Urinary bladder (tissue), 4 donors: Measurements from ENCODE around the gene RNF141. TPM values are rescaled to one million over a fixed set of nuclear protein-coding genes. Genes with fewer than 3 reads are reported as not detected.
A peak's percentile ranks its signal among the peaks of the same experiment; 100 is the strongest.

Experiments
- DNase-seq: peaks from one replicate; pipeline ENCODE4 v3.0.0-alpha.2; 2015; ENCODE audit errors: extremely low spot score
- H3K27ac ChIP-seq: one replicate; pipeline ENCODE4 v1.5.1; 2013; ENCODE audit warnings: low read depth, mild to moderate bottlenecking, moderate library complexity
- H3K36me3 ChIP-seq: one replicate; pipeline ENCODE4 v1.6.1; 2013; ENCODE audit warnings: mild to moderate bottlenecking, moderate library complexity; ENCODE audit not compliant: insufficient read depth
- H3K4me1 ChIP-seq: one replicate; pipeline ENCODE4 v1.6.1; 2013; ENCODE audit warnings: mild to moderate bottlenecking, moderate library complexity; ENCODE audit not compliant: insufficient read depth
- H3K4me3 ChIP-seq: one replicate; pipeline ENCODE4 v1.5.1; 2013; ENCODE audit warnings: low read depth, low read length
- WGBS: extraction: QIAGEN DNeasy Blood & Tissue Kit; methylation state at CpG from one replicate; pipeline ENCODE4 v1.1.7; 2013; 5-methylcytosine and 5-hydroxymethylcytosine counted together
- polyA plus RNA-seq: library from polyadenylated mRNA; stranded (reverse); fragments of 200-250 nt; gene quantifications from one replicate; pipeline ENCODE4 v1.2.3, GENCODE V29; 2013
- total RNA-seq: library from RNA; depleted of rRNA; stranded (reverse); fragments of >200 nt; gene quantifications from one replicate; pipeline ENCODE4 v1.2.3, GENCODE V29; 2014
- donor health status: healthy with polysubstance abuse.
- donor health status: healthy.

The RNF141 gene
- total and polyA plus RNA-seq, 2 donors, result 16.4 to 52.0 TPM

- H3K4me3 ChIP-seq, result no peak within 1 kb of the TSS
Measured at GRCh38 chr11:10568486-10568941, 27.5 kb upstream of the RNF141 start, which contains the start of gene LYVE1. Gene LYVE1 (minus strand): TSS chr11:10568665. CDS start chr11:10568532, 133 bp downstream.

GRCh38 chr11:10567446-10567845, 26.5 kb upstream of the RNF141 start:
- Histone ChIP-seq H3K27ac (no peak overlapping the region), H3K4me3 (no peak overlapping the region), H3K4me1 (no peaks in the 10 kb centered on the region), H3K36me3 (no peaks in the 10 kb centered on the region)
- WGBS, result 93% methylated on average over 2 of the region's 2 CpGs
- DNase-seq, result no peak

More at GRCh38 chr11:10568486-10568941, 27.5 kb upstream of the RNF141 start, which contains the start of gene LYVE1:
- Histone ChIP-seq H3K27ac (peak within 1 kb of the TSS; percentile 28), H3K36me3 (no peaks in the 10 kb centered on the region), H3K4me1 (no peaks in the 10 kb centered on the region)
- WGBS, result 77% methylated on average over 7 of the region's 7 CpGs
- no peak for DNase-seq

- 75% methylated on average over 6 of the region's 6 CpGs for WGBS
- no peak overlapping the region for H3K27ac ChIP-seq
- H3K4me1 ChIP-seq, result no peaks in the 10 kb centered on the region
- no peak for DNase-seq
- H3K36me3 ChIP-seq, result no peaks in the 10 kb centered on the region
- H3K4me3 ChIP-seq, result no peak overlapping the region
Measured at GRCh38 chr11:10566257-10566957, 25.4 kb upstream of the RNF141 start.

- Histone ChIP-seq H3K4me1 (no peaks in the 10 kb centered on the region), H3K27ac (no peak overlapping the region), H3K4me3 (no peak overlapping the region), H3K36me3 (no peaks in the 10 kb centered on the region)
- no peak for DNase-seq
- 94% methylated on average over 4 of the region's 4 CpGs for WGBS
Measured at GRCh38 chr11:10565493-10565892, 24.5 kb upstream of the RNF141 start.

GRCh38 chr11:10564696-10565318, 23.8 kb upstream of the RNF141 start:
- no peak overlapping the region for H3K4me3 ChIP-seq
- DNase-seq, result no peak
- no peak overlapping the region for H3K27ac ChIP-seq
- no peaks in the 10 kb centered on the region for H3K36me3 ChIP-seq
- H3K4me1 ChIP-seq, result no peaks in the 10 kb centered on the region
- WGBS, result 61% methylated on average over 1 of the region's 1 CpG

- Histone ChIP-seq H3K27ac (no peak overlapping the region), H3K4me3 (no peak overlapping the region), H3K4me1 (no peaks in the 10 kb centered on the region), H3K36me3 (no peaks in the 10 kb centered on the region)
- DNase-seq, result no peak
- WGBS, result 90% methylated on average over 3 of the region's 3 CpGs
Measured at GRCh38 chr11:10564030-10564429, 23.0 kb upstream of the RNF141 start.

GRCh38 chr11:10561947-10562346, 21.0 kb upstream of the RNF141 start:
- no peak for DNase-seq
- WGBS, result 96% methylated on average over 1 of the region's 1 CpG
- Histone ChIP-seq H3K4me3 (no peak overlapping the region), H3K27ac (no peak overlapping the region), H3K4me1 (no peaks in the 10 kb centered on the region), H3K36me3 (no peaks in the 10 kb centered on the region)

- DNase-seq, result no peak
- Histone ChIP-seq H3K27ac (no peak overlapping the region), H3K36me3 (no peaks in the 10 kb centered on the region), H3K4me1 (no peaks in the 10 kb centered on the region), H3K4me3 (no peak overlapping the region)
- 76% methylated on average over 3 of the region's 3 CpGs for WGBS
Measured at GRCh38 chr11:10561043-10561818, 20.2 kb upstream of the RNF141 start.

GRCh38 chr11:10558288-10558687, 17.3 kb upstream of the RNF141 start:
- H3K27ac ChIP-seq, result no peak overlapping the region
- no peaks in the 10 kb centered on the region for H3K4me1 ChIP-seq
- H3K36me3 ChIP-seq, result no peaks in the 10 kb centered on the region
- DNase-seq, result no peak
- WGBS, result 52% methylated on average over 3 of the region's 3 CpGs
- H3K4me3 ChIP-seq, result no peak overlapping the region

GRCh38 chr11:10556590-10556989, 15.6 kb upstream of the RNF141 start:
- no peak for DNase-seq
- Histone ChIP-seq H3K36me3 (no peaks in the 10 kb centered on the region), H3K27ac (no peak overlapping the region), H3K4me1 (no peaks in the 10 kb centered on the region), H3K4me3 (no peak overlapping the region)
- 79% methylated on average over 1 of the region's 1 CpG for WGBS

GRCh38 chr11:10551845-10552352, 10.9 kb upstream of the RNF141 start:
- Histone ChIP-seq H3K27ac (no peak overlapping the region), H3K36me3 (no peaks in the 10 kb centered on the region), H3K4me1 (no peaks in the 10 kb centered on the region), H3K4me3 (no peak overlapping the region)
- 96% methylated on average over 3 of the region's 3 CpGs for WGBS
- no peak for DNase-seq

- H3K4me1 ChIP-seq, result no peaks in the 10 kb centered on the region
- 76% methylated on average over 4 of the region's 4 CpGs for WGBS
- H3K36me3 ChIP-seq, result no peaks in the 10 kb centered on the region
- no peak for DNase-seq
- H3K4me3 ChIP-seq, result no peak overlapping the region
- no peak overlapping the region for H3K27ac ChIP-seq
Measured at GRCh38 chr11:10551290-10551592, 10.3 kb upstream of the RNF141 start.

GRCh38 chr11:10550503-10551289, 9.7 kb upstream of the RNF141 start:
- Histone ChIP-seq H3K4me1 (no peaks in the 10 kb centered on the region), H3K27ac (no peak overlapping the region), H3K36me3 (no peaks in the 10 kb centered on the region), H3K4me3 (no peak overlapping the region)
- no peak for DNase-seq
- WGBS, result 81% methylated on average over 3 of the region's 3 CpGs
